Liver (tissue), 3 donors: ENCODE results near the gene ACACB.

Experiments used
- ATF3 ChIP-seq: IDR thresholded peaks from 2 replicates; pipeline ENCODE4 v1.6.1; 2016; ENCODE audit warnings: antibody characterized with exemption
- EGR1 ChIP-seq, 2 donors: IDR thresholded peaks; 2 replicates each; pipeline ENCODE4 v1.6.1; 2016 to 2018; ENCODE audit warnings: antibody characterized with exemption in 2 of 2, low read depth in 2 of 2
- FOXA1 ChIP-seq: IDR thresholded peaks from 2 replicates; pipeline ENCODE4 v1.6.1; 2016; ENCODE audit warnings: antibody characterized with exemption
- GABPA ChIP-seq, 2 donors: IDR thresholded peaks in 1 of 2; conservative IDR thresholded peaks in 1 of 2; 2 replicates each; pipeline ENCODE4 v1.6.1; 2016; ENCODE audit warnings: antibody characterized with exemption in 2 of 2, mild to moderate bottlenecking in 1 of 2, moderate library complexity in 1 of 2
- HNF4A ChIP-seq, 2 donors: conservative IDR thresholded peaks; 2 replicates each; pipeline ENCODE4 v1.6.1; 2016; ENCODE audit warnings: antibody characterized with exemption in 2 of 2, mild to moderate bottlenecking in 2 of 2
- JUND ChIP-seq, 2 donors: IDR thresholded peaks; 2 replicates each; pipeline ENCODE4 v1.6.1; 2016; ENCODE audit warnings: antibody characterized with exemption in 2 of 2
- RAD21 ChIP-seq, 2 donors: IDR thresholded peaks; 2 replicates each; pipeline ENCODE4 v1.6.1; 2016; ENCODE audit warnings: antibody characterized with exemption in 2 of 2, mild to moderate bottlenecking in 2 of 2
- TAF1 ChIP-seq: conservative IDR thresholded peaks from 2 replicates; pipeline ENCODE4 v1.6.1; 2016; ENCODE audit warnings: antibody characterized with exemption, mild to moderate bottlenecking
- YY1 ChIP-seq: IDR thresholded peaks from 2 replicates; pipeline ENCODE4 v1.6.1; 2016; ENCODE audit warnings: antibody characterized with exemption, mild to moderate bottlenecking
- TF ChIP-seq, protein P1 (sequence below): fragments of 150-350 bp; IDR thresholded peaks from 2 replicates; pipeline ENCODE4 v1.5.1; 2017; ENCODE audit warnings: improper control_type of control experiment, low read depth, low read length; ENCODE audit not compliant: missing input control
- TF ChIP-seq, protein P2 (sequence below): IDR thresholded peaks from 2 replicates; pipeline ENCODE4 v1.6.1; 2016; ENCODE audit warnings: antibody characterized with exemption, mild to moderate bottlenecking
- TF ChIP-seq, protein P3 (sequence below): IDR thresholded peaks from 2 replicates; pipeline ENCODE4 v1.6.1; 2016; ENCODE audit warnings: antibody characterized with exemption
- donor health status: healthy.
- donor health status: healthy.

DNA sequence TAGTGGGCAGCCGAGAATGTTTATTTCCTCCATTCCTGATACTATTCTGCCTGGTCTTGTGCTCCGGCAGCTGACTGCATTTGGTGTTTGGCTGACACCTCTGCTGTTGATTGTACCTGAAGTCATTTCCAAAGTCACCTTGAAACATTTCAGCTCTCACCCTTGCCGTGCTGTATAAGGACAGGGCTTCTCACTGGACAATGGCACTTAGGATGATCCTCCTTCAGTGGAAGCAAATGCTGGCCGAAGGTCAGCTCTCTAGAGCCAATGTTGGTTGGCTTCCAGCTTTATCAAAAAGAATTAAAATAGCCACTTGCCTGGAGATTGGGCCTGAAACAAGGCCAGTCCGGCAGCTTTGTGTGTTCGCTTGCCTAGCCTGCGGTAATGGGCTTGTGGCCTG lies 44.0 kb downstream of the ACACB start:
- TF ChIP-seq, protein P1, sequence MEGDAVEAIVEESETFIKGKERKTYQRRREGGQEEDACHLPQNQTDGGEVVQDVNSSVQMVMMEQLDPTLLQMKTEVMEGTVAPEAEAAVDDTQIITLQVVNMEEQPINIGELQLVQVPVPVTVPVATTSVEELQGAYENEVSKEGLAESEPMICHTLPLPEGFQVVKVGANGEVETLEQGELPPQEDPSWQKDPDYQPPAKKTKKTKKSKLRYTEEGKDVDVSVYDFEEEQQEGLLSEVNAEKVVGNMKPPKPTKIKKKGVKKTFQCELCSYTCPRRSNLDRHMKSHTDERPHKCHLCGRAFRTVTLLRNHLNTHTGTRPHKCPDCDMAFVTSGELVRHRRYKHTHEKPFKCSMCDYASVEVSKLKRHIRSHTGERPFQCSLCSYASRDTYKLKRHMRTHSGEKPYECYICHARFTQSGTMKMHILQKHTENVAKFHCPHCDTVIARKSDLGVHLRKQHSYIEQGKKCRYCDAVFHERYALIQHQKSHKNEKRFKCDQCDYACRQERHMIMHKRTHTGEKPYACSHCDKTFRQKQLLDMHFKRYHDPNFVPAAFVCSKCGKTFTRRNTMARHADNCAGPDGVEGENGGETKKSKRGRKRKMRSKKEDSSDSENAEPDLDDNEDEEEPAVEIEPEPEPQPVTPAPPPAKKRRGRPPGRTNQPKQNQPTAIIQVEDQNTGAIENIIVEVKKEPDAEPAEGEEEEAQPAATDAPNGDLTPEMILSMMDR: no peak
- TF ChIP-seq RAD21 (IDR thresholded peaks at IDR 0.05) (peak in 1 of 2 donors; percentile 6), TAF1 (no peak), HNF4A (conservative IDR thresholded peaks at IDR 0.05) (peak in 1 of 2 donors; percentile 13), GABPA (IDR thresholded peaks at IDR 0.05 in 1 of 2, conservative IDR thresholded peaks at IDR 0.05 in 1 of 2) (no peak), JUND (IDR thresholded peaks at IDR 0.05) (no peak), EGR1 (IDR thresholded peaks at IDR 0.05; ENCODE audit: low read depth in 2 of 2) (no peak), YY1 (no peak), ATF3 (no peak), FOXA1 (no peak)
- TF ChIP-seq, protein P2, sequence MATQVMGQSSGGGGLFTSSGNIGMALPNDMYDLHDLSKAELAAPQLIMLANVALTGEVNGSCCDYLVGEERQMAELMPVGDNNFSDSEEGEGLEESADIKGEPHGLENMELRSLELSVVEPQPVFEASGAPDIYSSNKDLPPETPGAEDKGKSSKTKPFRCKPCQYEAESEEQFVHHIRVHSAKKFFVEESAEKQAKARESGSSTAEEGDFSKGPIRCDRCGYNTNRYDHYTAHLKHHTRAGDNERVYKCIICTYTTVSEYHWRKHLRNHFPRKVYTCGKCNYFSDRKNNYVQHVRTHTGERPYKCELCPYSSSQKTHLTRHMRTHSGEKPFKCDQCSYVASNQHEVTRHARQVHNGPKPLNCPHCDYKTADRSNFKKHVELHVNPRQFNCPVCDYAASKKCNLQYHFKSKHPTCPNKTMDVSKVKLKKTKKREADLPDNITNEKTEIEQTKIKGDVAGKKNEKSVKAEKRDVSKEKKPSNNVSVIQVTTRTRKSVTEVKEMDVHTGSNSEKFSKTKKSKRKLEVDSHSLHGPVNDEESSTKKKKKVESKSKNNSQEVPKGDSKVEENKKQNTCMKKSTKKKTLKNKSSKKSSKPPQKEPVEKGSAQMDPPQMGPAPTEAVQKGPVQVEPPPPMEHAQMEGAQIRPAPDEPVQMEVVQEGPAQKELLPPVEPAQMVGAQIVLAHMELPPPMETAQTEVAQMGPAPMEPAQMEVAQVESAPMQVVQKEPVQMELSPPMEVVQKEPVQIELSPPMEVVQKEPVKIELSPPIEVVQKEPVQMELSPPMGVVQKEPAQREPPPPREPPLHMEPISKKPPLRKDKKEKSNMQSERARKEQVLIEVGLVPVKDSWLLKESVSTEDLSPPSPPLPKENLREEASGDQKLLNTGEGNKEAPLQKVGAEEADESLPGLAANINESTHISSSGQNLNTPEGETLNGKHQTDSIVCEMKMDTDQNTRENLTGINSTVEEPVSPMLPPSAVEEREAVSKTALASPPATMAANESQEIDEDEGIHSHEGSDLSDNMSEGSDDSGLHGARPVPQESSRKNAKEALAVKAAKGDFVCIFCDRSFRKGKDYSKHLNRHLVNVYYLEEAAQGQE: no peak
- TF ChIP-seq, protein P3, sequence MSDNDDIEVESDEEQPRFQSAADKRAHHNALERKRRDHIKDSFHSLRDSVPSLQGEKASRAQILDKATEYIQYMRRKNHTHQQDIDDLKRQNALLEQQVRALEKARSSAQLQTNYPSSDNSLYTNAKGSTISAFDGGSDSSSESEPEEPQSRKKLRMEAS: no peak
